Islet precursor cell (in vitro differentiated cells): Measurements from ENCODE around the gene GMNN.
"Not testable (repeated sequence)": the region's sequence is repeated elsewhere in the genome, so short reads cannot be mapped to it uniquely, and the experiment has no call there.

ENCODE experiments used
- DNase-seq: peaks from one replicate; pipeline ENCODE4 v3.0.0-alpha.2; 2018

The GMNN gene

DNA sequence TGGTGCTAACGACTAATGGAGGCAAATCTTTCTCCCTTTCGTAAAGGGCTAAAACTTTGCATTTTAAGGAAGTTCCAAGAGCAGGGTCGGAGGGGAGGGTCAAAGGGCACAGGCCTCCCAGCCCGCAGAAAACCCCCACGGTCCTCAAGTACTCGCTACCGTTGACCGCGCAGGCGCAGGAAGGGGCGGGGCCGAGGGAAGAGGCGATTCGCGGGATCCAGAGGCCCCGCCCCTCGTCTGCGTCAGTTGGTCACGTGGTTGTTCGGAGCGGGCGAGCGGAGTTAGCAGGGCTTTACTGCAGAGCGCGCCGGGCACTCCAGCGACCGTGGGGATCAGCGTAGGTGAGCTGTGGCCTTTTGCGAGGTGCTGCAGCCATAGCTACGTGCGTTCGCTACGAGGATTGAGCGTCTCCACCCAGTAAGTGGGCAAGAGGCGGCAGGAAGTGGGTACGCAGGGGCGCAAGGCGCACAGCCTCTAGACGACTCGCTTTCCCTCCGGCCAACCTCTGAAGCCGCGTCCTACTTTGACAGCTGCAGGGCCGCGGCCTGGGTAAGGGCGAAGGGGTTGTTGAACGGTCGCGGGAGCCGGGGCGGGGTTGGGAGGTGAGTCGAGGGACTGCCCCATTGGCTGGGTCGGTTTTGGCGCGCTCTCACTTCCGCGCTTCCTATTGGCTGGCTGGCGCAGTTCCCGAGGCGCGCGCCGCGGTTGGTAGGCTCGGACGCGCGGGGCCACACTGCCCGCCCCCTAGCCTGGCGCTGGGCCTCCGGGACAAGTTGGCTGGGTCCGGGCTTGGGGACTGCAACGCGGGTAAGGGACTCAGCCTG lies at the start of gene GMNN:
Gene GMNN, plus strand, starts transcription at position 242 of the 824 bp plus-strand sequence. CDS start 2,310 bp downstream, outside the sequence.
- DNase-seq = peak; percentile 97

DNA sequence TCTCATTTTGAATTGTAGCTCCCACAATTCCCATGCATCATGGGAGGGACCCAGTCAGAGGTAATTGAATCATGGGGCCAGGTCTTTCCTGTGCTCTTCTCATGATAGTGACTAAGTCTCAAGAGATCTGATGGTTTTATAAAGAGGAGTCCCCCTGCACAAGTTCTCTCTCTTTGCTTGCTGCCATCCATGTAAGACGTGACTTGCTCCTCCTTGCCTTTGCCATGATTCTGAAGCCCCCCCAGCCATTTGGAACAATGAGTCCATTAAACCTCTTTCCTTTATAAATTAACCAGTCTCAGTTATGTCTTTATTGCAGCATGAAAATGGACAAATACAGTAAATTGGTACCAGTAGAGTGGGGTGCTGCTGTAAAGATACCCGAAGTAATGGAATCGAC lies 44.1 kb upstream of the GMNN start:
- DNase-seq = not testable (repeated sequence)

DNA sequence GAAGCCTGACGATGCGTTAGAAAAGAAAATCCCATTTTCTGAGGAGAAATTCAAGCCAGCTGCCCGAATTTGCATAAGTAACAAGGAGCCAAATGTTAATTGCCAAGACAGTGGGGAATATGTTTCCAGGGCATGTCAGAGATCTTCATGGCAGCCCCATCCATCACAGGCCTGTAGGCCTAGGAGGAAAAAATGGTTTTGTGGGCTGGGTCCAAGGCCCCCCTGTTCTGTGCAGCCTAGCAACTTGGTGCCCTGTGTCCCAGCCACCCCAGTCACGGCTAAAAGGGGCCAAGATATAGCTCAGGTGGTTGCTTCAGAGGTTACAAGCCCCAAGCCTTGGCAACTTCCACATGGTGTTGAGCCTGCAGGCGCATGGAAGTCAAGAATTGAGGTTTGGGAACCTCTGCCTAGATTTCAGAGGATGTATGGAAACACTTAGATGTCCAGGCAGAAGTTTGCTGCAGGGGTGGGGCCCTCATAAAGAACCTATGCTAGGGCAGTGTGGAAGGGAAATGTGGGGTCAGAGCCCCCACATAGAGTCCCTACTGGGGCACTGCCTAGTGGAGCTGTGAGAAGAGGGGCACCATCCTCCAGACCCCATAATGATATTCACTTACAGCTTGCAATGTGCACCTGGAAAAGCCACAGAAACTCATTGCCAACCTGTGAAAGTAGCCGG lies 43.1 kb upstream of the GMNN start:
- not testable (repeated sequence) for DNase-seq

DNA sequence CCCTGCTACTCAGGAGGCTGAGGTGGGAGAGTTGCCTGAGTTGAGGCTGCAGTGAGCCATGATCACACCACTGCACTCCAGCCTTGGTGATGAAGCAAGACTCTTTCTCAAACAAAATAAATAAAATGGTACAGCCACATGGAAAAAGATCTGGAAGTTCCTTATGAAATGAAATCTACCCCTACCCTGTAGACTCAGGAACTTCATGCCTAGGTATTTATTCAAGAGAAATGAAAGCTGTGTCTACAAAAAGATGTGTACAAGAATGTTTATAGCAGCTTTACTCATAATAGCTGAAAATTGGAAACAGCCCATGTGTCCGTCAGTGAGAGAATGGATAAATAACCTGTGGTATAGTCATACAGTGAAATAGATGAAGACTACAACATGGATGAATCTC lies 40.6 kb upstream of the GMNN start:
- DNase-seq = no peak

DNA sequence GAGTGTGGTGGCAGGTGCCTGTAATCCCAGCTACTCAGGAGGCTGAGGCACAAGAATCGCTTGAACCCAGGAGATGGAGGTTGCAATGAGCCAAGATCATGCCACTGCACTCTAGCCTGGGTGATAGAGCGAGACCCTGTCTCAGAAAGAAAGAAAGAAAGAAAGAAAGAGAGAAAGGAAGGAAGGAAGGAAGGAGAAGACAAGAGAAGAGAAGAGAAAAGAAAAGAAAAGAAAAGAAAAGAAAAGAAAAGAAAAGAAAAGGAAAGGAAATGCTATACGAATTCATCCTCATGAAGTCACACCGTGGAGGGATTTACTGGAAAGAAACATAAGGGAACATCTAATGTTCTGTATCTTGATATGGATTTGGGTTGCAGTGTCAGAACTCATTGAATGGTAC lies 40.0 kb upstream of the GMNN start:
- not testable (repeated sequence) for DNase-seq

DNA sequence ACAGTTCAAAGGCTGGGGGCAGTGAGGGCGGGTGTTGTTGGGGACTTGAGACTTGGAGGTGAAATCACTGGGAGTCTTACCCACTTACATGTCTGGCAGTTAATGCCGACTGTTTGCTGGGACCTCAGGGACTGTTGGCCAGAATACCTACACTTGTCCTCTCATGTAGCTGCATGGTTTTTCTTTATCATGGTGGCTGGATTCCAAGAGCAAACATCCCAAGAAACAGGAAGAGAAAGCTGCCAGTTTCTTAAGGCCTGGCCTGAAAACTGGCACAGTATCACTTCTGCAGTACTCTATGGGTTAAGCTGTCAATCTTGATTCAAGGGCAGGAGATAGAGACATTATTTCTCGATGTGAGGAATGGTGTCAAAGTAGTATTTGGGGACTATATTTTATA lies 36.0 kb upstream of the GMNN start:
- DNase-seq = no peak

DNA sequence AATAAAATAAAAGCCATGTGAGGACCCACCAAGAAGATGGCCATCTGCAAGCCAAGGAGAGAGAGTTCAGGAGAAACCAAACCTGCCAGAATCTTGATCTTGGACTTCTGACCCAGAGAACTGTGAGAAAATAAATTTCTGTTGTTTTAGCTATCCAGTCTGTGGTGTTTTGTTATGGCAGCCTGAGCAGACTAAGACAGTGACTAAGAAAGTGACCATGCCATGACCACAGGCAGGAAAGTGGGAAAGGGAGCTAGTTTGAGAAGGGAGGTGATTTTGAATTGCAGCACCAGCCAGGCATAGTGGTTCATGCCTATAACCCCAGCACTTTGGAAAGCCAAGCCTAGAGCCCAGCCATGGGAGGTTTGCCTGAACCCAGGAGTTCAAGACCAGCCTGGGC lies 33.9 kb upstream of the GMNN start:
- DNase-seq = no peak

DNA sequence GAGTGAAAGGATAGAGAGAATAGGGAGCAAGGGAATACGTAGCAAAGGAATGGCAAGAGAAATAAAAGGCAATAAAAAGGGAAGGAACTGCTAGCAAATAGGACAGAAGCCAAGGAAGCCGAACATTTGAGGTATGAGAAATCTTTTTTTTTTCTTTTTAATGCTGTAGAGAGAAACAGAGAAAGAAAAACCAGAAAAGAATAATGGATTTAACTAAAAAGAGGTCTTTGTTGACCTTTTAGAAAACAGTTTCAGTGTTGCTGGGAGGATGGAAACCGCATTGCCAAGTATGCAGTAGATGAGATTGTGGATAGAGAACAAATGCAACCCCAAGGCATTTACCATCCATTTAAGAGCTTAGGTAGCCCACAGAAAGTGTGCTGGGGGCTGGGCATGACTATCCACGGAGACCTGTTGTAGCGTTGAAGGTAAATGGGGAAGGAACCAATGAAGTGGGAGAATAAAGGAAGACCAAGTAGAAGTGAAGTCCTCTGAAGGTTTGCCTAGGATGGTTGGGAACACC lies 32.5 kb upstream of the GMNN start:
- DNase-seq = no peak

DNA sequence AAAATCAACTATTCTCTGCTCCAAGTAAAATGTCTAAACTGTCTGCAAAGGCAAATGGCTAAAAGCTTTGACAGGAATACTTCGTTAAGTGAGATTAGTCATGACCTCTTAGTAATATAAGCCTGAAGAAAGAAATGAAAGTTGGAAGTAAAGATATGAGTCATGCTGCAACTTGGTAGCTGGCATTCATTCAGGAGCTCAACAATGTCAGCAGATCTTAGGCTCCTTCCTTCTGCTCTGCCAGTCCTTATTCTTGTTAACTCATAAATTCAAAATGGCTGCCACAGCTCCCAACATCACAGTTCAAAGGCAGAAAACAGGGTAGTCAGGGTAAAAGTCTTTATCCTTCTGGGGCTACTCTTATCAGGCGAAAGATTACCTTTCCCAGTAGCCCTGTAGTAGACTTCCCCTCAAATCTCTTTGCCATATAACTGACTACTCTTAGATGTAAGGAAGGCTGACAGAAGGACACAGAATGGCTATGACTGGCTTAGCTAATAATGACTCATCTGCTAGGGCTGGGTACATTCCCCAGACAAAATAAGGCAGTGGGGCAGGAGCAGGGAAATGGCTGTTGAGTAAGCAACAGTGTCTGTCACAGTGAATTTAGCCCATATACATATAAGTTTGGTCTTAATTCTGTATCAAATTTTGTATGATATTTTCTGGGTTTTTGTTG lies 31.3 kb upstream of the GMNN start:
- DNase-seq = peak; percentile 78

DNA sequence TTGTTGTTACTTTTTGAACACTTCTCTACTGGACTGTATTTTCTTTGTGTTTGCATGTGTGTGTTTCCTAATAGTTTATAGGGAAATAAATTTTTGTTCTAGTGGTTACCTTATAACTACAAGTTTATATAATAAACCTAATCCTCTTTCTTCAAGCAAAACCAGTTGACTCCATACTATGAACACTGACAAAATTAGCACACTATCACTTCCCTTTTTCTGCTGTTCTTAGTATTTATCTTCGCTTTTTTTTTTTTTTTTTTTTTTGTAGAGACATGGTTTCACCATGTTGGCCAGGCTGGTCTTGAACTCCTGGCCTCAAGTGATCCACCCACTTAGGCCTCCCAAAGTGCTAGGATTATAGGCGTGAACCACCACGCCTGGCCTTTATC lies 30.8 kb upstream of the GMNN start:
- DNase-seq = no peak

DNA sequence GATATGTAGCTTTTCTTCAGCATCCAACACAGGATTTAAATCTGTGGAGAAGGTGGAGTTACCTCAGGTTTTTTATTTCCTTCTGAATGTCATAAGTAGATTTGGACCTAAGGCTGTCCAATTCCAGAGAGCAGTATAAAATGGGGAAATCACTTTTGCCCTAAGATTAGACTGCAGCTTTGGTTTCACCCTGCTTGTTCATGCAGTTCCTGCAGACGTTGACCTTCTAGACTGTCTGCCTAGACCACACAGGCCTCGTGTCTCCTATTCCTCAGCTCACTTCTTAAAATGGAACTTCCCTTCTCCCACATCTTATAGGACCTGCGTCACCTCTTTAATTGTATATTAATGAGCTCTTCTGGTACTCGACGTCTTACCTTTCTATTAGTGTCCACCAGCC lies 29.8 kb upstream of the GMNN start:
- DNase-seq = no peak

DNA sequence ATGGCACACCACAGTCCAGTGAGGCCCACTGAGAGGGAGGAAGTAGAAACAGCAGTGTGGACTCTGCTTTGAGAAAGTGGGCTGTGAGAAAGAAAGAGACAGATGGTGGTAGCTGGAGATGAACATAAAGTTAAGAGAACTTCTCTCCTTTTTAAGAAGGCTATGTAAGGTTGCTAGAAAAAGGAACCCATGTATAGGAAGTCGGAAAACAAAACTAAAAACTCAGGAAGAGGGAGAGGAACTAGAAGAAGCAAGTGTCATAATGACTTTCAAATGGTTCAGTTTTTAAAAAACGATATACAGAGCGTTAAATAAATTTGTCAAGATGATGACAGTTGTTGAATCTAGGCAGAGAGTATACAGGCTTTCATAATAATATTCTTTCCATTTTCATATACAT lies 25.4 kb upstream of the GMNN start:
- no peak for DNase-seq

DNA sequence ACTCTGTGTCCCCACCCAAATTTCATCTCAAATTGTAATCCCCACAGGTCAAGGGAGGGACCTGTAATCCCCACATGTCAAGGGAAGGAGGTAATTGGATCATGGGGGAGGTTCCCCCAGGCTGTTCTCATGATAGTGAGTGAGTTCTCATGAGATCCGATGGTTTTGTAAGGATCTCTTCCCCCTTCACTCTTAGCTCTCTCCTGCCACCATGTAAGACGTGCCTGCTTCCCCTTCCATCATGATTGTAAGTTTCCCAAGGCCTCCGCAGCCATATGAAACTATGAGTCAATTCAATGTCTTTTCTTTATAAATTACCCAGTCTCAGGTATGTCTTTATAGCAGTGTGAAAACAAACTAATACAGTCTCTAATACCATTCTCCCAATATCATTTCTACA lies 23.9 kb upstream of the GMNN start:
- not testable (repeated sequence) for DNase-seq

DNA sequence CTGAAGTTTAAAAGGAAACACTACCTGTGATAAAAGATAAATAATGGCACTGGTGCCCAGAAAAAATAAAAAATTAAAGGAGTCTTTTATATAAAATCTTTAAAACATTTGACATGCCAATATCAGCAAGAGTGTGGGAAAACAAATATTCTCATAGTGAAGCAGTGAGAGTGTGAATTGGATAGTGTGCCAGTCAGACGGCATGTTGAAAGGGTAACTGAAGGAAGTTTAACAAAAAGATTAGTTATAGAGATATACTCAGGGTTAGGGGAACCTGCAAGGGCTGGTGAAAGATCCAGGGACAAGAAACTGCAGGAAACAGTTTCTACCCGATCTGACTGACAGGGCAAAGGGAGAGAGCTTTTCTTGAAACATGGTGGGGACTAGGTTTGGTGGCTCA lies 22.2 kb upstream of the GMNN start:
- no peak for DNase-seq

DNA sequence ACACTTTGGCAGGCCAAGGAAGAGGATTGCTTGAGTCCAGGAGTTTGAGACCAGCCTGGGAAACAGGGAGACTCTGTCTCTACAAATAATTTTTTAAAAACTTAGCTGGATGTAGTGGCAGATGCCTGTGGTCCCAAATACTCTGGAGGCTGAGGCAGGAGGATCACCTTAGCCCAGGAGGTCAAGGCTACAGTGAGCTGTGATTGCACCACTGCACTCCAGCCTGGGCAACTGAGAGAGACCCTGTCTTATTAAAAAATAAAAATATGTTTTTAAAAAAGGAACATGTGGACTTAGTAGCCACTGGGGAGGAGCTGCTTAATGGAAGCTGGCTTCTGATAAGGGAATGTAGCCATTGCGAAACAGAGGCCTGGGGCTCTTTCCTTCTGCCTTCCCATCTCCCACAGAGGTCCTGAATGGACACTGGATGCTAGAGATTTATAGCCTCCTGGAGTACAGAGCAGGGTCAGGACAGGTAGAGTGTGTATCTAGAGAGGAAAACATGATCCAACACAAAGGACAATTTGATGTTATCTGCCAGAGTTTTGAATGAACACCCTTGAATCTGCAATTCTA lies 21.7 kb upstream of the GMNN start:
- no peak for DNase-seq

DNA sequence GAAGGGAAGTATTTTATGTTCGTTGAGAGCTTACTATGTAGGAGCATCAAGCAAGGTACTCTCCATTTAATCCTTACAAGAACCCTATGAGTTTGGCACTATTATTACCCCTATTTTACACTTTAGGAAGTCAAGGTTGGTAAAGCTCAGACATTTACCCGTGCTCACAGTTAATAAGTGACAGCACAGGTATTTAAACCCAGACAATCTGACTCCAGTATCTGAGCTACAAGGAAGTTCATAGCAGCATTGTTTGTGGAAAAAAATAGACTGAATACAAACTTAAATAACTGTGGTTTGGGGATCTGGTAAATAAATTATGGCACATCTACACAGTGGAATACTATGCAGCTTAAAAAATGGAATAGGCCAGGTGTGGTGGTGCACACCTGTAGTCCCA lies 21.2 kb upstream of the GMNN start:
- DNase-seq = no peak

DNA sequence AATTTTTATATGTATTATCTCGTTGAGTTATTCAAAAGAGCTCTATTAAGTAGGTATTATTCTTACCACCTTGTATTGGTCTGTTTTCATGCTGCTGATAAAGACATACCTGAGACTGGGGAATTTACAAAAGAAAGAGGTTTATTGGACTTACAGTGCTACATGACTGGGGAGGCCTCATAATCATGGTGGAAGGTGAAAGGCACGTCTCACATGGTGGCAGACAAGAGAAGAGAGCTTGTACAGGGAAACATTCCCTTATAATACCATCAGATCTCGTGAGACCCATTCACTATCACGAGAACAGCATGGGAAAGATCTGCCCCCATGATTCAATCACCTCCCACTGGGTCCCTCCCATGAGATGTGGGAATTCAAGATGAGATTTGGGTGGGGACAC lies 20.4 kb upstream of the GMNN start:
- DNase-seq = not testable (repeated sequence)

DNA sequence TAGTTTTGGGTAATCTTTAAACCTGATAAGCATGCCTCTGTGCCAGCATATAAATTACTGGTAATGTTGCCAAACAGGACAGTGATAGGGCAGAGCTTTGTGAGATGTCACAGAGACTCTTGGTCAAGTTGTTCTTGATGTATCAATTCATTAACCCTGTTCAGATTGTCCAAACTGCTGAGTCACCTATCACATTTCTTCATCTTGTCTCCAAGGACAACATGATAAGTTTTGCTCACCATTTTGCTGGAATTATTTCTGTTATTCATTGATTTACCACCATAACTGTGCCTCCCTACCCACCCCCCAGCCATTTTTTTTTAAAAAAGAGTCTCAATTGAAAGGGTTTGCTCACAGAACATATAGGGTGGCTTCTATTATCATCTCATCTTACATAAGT lies 19.5 kb upstream of the GMNN start:
- no peak for DNase-seq

DNA sequence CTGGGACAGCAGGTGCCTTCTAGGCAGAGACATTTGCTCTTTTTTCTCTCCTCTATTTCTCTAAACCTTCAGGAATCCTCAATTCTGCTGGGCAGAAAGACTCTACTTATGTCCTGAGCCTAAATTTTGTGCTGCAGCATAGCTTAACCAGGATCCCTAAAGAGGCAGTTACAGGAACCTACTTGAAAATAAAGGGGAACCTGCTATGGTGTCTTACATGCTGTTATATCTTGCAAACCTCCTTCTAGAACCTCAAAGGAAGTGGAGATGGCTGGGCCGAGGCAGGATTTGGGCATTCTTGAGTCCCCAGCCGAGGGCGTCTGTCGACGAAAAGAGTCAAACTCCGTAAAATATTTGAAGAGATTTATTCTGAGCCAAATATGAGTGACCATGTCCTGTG lies 17.1 kb upstream of the GMNN start:
- DNase-seq = no peak

DNA sequence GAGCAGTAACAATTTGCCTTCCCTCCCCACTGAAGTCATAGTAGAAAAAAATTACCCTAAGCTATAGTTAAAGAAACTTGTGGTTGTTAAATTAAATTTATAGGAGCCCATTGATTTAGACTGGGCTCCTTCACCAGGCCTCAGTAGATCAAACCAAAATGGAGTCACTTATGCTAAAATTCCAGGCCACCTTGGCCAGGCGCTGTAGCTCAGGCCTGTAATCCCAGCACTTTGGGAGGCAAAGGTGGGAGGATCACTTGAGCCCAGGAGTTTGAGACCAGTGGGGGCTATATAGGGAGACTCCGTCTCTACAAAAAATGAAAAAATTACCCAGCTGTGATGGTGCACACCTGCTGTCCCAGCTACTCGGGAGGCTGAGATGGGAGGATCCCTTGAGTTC lies 15.0 kb upstream of the GMNN start:
- no peak for DNase-seq

DNA sequence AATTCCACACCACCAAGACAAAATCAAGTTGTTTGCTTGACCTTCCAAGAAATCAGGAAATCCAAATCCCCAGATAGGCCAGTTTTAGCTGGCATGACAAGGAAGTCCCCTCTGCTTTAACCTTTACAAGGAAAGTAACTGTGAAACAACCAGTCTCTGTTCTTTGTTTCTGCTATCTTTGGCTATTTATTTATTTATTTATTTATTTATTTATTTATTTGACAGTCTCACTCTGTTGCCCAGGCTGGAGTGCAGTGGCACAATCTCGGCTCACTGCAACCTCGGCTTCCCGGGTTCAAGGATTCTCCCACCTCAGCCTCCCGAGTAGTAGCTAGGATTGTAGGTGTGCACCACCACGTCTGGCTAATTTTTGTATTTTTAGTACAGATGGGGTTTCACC lies 14.5 kb upstream of the GMNN start:
- DNase-seq = no peak

DNA sequence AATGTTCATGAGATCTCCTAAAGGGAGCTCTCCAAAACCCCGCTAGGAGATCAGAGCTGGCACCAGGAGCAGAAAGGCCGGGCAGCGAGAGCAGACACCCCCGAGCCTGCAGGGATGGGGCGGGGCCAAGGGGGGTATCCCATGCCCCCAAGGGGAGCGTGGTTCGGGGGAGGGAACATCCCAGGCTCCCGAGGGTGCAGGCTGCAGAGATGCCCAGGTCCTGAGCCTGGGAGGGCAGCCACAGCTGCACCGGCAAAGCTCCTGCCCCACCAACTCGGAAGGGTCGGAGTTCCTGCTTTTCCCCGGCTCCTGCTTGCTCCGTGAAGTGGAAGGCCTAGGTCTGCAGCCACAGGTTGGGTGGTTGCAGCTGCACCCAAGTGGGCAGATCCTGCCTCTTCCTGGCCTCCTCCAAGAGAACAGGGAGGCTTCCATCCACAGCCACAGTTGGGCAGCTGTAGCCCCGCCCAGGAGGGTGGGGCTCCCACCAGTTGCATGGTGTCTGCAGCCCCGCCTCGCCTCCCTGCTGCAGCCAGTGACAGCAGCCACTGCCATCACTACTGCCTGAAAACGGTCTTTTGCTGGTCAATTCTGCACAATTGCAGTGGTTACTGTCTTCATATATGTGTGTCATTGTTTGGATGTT lies 13.4 kb upstream of the GMNN start:
- DNase-seq = no peak

DNA sequence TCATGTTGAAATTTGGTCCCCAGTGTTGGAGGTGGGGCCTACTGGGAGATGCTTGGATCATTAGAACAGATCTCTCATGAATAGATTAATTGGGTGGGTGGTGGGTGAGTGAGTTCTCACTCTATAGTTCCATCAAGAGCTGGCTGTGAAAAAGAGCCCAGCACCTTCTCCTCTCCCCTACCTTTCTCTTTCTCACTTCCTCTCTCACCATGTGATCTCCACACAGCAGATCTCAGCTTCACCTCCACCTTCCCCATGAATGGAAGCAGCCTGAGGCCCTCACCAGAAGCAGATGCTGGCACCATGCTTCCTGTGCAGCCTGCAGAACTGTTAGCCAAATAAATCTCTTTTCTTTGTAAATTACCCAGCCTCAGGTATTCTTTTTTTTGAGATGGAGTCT lies 12.9 kb upstream of the GMNN start:
- no peak for DNase-seq
